HG03095 (cell line): ENCODE data around the gene MAVS.

Experiments used
- ATAC-seq: cut with Tn5 transposase; IDR thresholded peaks from one replicate; pipeline ENCODE4 v1.9.1; 2021; ENCODE audit warnings: moderate library complexity; ENCODE audit not compliant: unreplicated experiment

Gene MAVS

GRCh38 chr20:3906744-3907721 lies 60.4 kb downstream of the MAVS start:
- ATAC-seq, result peak; percentile 82

GRCh38 chr20:3908667-3909066 lies 62.0 kb downstream of the MAVS start:
- ATAC-seq, result no peak

GRCh38 chr20:3909952-3910366 lies 63.3 kb downstream of the MAVS start:
- no peak for ATAC-seq

GRCh38 chr20:3910853-3911252 lies 64.2 kb downstream of the MAVS start:
- ATAC-seq, result no peak

- no peak for ATAC-seq
These were observed 65.3 kb downstream of the MAVS start for GRCh38 chr20:3911956-3912355.

GRCh38 chr20:3914446-3914845 lies 67.8 kb downstream of the MAVS start:
- ATAC-seq, result no peak

- no peak for ATAC-seq
These were observed 69.1 kb downstream of the MAVS start for GRCh38 chr20:3915691-3916090.

GRCh38 chr20:3916364-3916763 lies 69.7 kb downstream of the MAVS start:
- ATAC-seq, result no peak

GRCh38 chr20:3919352-3919751 lies 72.7 kb downstream of the MAVS start:
- no peak for ATAC-seq

GRCh38 chr20:3922223-3922982 lies 75.8 kb downstream of the MAVS start:
- ATAC-seq, result no peak

GRCh38 chr20:3922983-3923339 lies 76.3 kb downstream of the MAVS start:
- ATAC-seq, result no peak

GRCh38 chr20:3923818-3924217 lies 77.2 kb downstream of the MAVS start:
- no peak for ATAC-seq

- ATAC-seq, result no peak
These were observed 77.9 kb downstream of the MAVS start for GRCh38 chr20:3924304-3925112.

- no peak for ATAC-seq
These were observed 78.6 kb downstream of the MAVS start for GRCh38 chr20:3925113-3925695.
